HepG2 (cell line): ENCODE measurements around the gene CCDC38. TPM values are rescaled to one million over a fixed set of nuclear protein-coding genes. Genes with fewer than 3 reads are reported as not detected.
A peak's percentile ranks its signal among the peaks of the same experiment; 100 is the strongest.

ENCODE experiments used
- ERF ChIP-seq: IDR thresholded peaks from 2 replicates; pipeline ENCODE4 v1.6.1; 2018; ENCODE audit warnings: missing biosample characterization, missing genetic modification reagents
- ETV5 ChIP-seq: IDR thresholded peaks from 2 replicates; pipeline ENCODE4 v1.6.1; 2018; ENCODE audit warnings: missing biosample characterization, missing genetic modification reagents, inconsistent platforms, borderline replicate concordance
- FOXA3 ChIP-seq: IDR thresholded peaks from 2 replicates; pipeline ENCODE4 v1.6.1; 2016; ENCODE audit warnings: missing genetic modification reagents, missing compliant biosample characterization
- GATAD1 ChIP-seq: IDR thresholded peaks from 2 replicates; pipeline ENCODE4 v1.6.1; 2016; ENCODE audit warnings: missing genetic modification reagents, missing compliant biosample characterization
- HINFP ChIP-seq: sonication (generic); formaldehyde crosslinking; IDR thresholded peaks from 2 replicates; pipeline ENCODE4 v1.4.0; 2020; ENCODE audit warnings: low read depth, mild to moderate bottlenecking, missing genetic modification reagents
- HNRNPL ChIP-seq: fragments of 200-400 bp; formaldehyde crosslinking; IDR thresholded peaks from 2 replicates; pipeline ENCODE4 v1.6.1; 2017; ENCODE audit warnings: mild to moderate bottlenecking, low read depth, low read length
- IKZF5 ChIP-seq: IDR thresholded peaks from 2 replicates; pipeline ENCODE4 v1.6.1; 2018; ENCODE audit warnings: missing genetic modification reagents, mild to moderate bottlenecking, missing compliant biosample characterization
- KDM1A ChIP-seq: IDR thresholded peaks from 2 replicates; pipeline ENCODE4 v1.6.1; 2016; ENCODE audit warnings: missing compliant biosample characterization
- NFIB ChIP-seq: sonication (generic); formaldehyde crosslinking; IDR thresholded peaks from 2 replicates; pipeline ENCODE4 v1.9.0; 2021; ENCODE audit warnings: missing genetic modification reagents, mild to moderate bottlenecking, borderline replicate concordance
- NFKBIZ ChIP-seq: IDR thresholded peaks from 2 replicates; pipeline ENCODE4 v1.6.1; 2018; ENCODE audit warnings: missing genetic modification reagents, missing compliant biosample characterization
- NFRKB ChIP-seq: fragments of 450-650 bp; IDR thresholded peaks from 2 replicates; pipeline ENCODE4 v1.6.1; 2017
- NONO ChIP-seq, 2 experiments: fragments of 450-650 bp in 1 of 2; sonication (generic) in 1 of 2; formaldehyde crosslinking in 1 of 2; IDR thresholded peaks in 1 of 2; conservative IDR thresholded peaks in 1 of 2; 2 replicates each; pipeline versions ENCODE4 v1.6.1 to v1.8.0; 2017 to 2022; ENCODE audit warnings: mild to moderate bottlenecking in 1 of 2, missing genetic modification reagents in 1 of 2, moderate library complexity in 1 of 2
- PHB2 ChIP-seq: fragments of 450-650 bp; IDR thresholded peaks from 2 replicates; pipeline ENCODE4 v1.6.1; 2018; ENCODE audit not compliant: partially characterized antibody
- POGK ChIP-seq: sonication (generic); formaldehyde crosslinking; conservative IDR thresholded peaks from 2 replicates; pipeline ENCODE4 v1.8.0; 2022; ENCODE audit warnings: mild to moderate bottlenecking, moderate library complexity, missing genetic modification reagents
- POLR2AphosphoS5 ChIP-seq: IDR thresholded peaks from 2 replicates; pipeline ENCODE4 v1.6.1; 2012; ENCODE audit warnings: low read depth, low read length
- STAG1 ChIP-seq: sonication (generic); formaldehyde crosslinking; IDR thresholded peaks from 2 replicates; pipeline ENCODE4 v1.4.0; 2020; ENCODE audit warnings: missing genetic modification reagents
- TEAD3 ChIP-seq: optimal IDR thresholded peaks from 2 replicates; pipeline ENCODE3; 2016; ENCODE audit warnings: borderline replicate concordance
- TIGD3 ChIP-seq: sonication (generic); formaldehyde crosslinking; IDR thresholded peaks from 2 replicates; pipeline ENCODE4 v1.5.1; 2020; ENCODE audit warnings: mild to moderate bottlenecking, missing genetic modification reagents, borderline replicate concordance
- ZNF12 ChIP-seq: sonication (generic); formaldehyde crosslinking; IDR thresholded peaks from 2 replicates; pipeline ENCODE4 v1.5.0; 2020; ENCODE audit warnings: missing genetic modification reagents
- ZNF18 ChIP-seq: sonication (generic); formaldehyde crosslinking; IDR thresholded peaks from 2 replicates; pipeline ENCODE4 v1.8.0; 2022; ENCODE audit warnings: mild to moderate bottlenecking, missing genetic modification reagents; ENCODE audit not compliant: insufficient replicate concordance
- ZNF543 ChIP-seq: sonication (generic); formaldehyde crosslinking; IDR thresholded peaks from 2 replicates; pipeline ENCODE4 v1.4.0; 2020; ENCODE audit warnings: mild to moderate bottlenecking, missing genetic modification reagents
- ZNF577 ChIP-seq: sonication (generic); formaldehyde crosslinking; IDR thresholded peaks from 2 replicates; pipeline ENCODE4 v1.4.0; 2020; ENCODE audit warnings: mild to moderate bottlenecking, low read depth, missing genetic modification reagents, borderline replicate concordance
- polyA plus RNA-seq, 8 experiments: library from polyadenylated mRNA; depleted of rRNA in 3 of 8; stranded (reverse) in 7 of 8; unstranded in 1 of 8; fragments of >200 nt; fragmentation: Illumina TruSeq in 4 of 8; extraction: Trizol in 4 of 8; gene quantifications; 2 replicates each; pipeline versions ENCODE4 v1.2.1 to v1.2.3, GENCODE V29; 2011 to 2016; ENCODE audit warnings: low read depth in 4 of 8, missing spikeins in 1 of 8, mixed read lengths in 1 of 8; ENCODE audit not compliant: insufficient read depth in 1 of 8
- total RNA-seq, 5 experiments: library from RNA; depleted of rRNA; stranded (reverse); fragments of >200 nt; fragmentation: Illumina TruSeq; extraction: Trizol; gene quantifications; 2 replicates each; pipeline ENCODE4 v1.2.3, GENCODE V29; 2016; ENCODE audit warnings: low read depth in 1 of 5

The CCDC38 gene
- total and polyA plus RNA-seq, 2 of the 13 experiments (the other 11 are each of a cell fraction or from before 2014, with no cell fraction given): 0.24 to 0.32 TPM

GRCh38 chr12:95918194-95918993 is 24.0 kb downstream of the CCDC38 start (continued):
- TF ChIP-seq POGK (CRISPR knock-in tag) (no peak), NFKBIZ (CRISPR knock-in tag) (no peak), ZNF543 (CRISPR knock-in tag) (no peak), HNRNPL (no peak), KDM1A (CRISPR knock-in tag) (0 out of 2 replicates have a peak, but pooled peaks have one; percentile 26), NFIB (CRISPR knock-in tag) (no peak), GATAD1 (CRISPR knock-in tag) (peak; percentile 32; the same call in 1 of the 2 replicates), ERF (peak; percentile 55; the same call in 1 of the 2 replicates), FOXA3 (CRISPR knock-in tag) (peak; percentile 57), ETV5 (no peak; the same call in 1 of the 2 replicates), TIGD3 (CRISPR knock-in tag) (0 out of 2 replicates have a peak, but pooled peaks have one; percentile 32), HINFP (CRISPR knock-in tag) (no peak), PHB2 (no peak), STAG1 (CRISPR knock-in tag) (peak; percentile 96), ZNF577 (CRISPR knock-in tag) (no peak), POLR2AphosphoS5 (no peak), NFRKB (no peak), IKZF5 (CRISPR knock-in tag) (0 out of 2 replicates have a peak, but pooled peaks have one; percentile 28), TEAD3 (peak; percentile 77), ZNF12 (peak; percentile 60), ZNF18 (peak; percentile 78), NONO (IDR thresholded peaks at IDR 0.05) (no peak), NONO (CRISPR knock-in tag; conservative IDR thresholded peaks at IDR 0.05) (0 out of 2 replicates have a peak, but pooled peaks have one; percentile 36)
